Measurements from ENCODE around the gene MAPK8IP3.

- TF ChIP-seq EZH2phosphoT487 (IDR thresholded peaks at IDR 0.05; ENCODE audit: borderline replicate concordance, low read length), result no peak
- TF ChIP-seq, protein P1, sequence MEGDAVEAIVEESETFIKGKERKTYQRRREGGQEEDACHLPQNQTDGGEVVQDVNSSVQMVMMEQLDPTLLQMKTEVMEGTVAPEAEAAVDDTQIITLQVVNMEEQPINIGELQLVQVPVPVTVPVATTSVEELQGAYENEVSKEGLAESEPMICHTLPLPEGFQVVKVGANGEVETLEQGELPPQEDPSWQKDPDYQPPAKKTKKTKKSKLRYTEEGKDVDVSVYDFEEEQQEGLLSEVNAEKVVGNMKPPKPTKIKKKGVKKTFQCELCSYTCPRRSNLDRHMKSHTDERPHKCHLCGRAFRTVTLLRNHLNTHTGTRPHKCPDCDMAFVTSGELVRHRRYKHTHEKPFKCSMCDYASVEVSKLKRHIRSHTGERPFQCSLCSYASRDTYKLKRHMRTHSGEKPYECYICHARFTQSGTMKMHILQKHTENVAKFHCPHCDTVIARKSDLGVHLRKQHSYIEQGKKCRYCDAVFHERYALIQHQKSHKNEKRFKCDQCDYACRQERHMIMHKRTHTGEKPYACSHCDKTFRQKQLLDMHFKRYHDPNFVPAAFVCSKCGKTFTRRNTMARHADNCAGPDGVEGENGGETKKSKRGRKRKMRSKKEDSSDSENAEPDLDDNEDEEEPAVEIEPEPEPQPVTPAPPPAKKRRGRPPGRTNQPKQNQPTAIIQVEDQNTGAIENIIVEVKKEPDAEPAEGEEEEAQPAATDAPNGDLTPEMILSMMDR (IDR thresholded peaks at IDR 0.05; ENCODE audit: low read depth, low read length, poor library complexity, severe bottlenecking), result no peak
These were observed 37.2 kb upstream of the MAPK8IP3 start for GRCh38 chr16:1668612-1669319.

All from DOHH2 (cell line).